HUDEP-2 (cell line): Measurements from ENCODE around the gene WWOX.

Experiments
- DNase-seq, 76 experiments: peaks; one replicate each; lab custom pipeline; 2025; ENCODE audit not compliant: unreplicated experiment in 76 of 76; lab: John Stamatoyannopoulos, UW

Gene WWOX

DNA sequence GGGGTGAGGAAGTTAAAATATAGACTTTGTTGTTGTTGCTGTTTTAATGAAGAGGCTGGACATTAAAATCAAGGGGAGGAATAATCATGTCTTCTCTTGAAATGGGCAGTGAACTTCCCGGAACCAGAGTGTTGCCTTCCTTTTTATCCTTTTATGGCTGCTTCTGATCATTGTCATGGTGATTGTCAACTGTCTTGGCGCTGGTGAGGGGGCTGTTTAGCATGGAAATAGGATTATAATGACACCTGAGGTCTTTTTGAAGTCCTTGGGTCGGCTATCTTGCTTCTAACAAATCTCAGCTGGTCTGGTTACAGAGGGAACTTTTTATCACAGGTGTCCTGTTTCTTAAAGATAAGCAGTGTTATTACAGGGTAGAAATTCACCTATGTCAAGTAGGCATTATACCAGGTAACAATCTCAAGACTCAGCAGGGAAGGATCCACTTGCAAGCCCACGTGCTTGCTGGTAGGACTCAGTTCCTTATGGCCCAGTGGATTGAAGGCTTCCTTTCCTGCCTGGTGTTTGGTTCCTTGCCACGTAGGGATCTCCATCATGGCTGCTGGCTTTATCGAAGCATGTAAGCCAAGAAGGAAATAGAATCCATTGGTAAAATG lies 349.3 kb downstream of the WWOX start:
- no peak for DNase-seq

DNA sequence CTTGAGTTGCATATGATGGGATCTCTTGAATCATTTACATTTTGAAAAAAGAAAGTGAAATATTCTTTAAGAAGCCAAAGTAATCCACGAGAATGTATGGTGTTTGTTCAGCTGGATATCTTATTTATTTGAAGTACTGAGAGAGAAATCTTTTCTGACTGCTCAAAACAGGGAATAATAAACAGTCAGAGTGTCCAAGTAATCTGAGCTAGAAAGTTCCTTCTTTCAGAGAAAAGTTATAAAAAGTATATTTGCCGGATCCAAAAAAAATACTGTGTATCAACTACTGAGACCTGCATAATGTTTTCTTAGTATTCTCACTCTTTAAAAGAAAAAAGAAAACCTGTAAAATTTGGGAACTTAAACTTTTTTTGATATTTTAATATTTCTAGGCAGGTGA lies 350.8 kb downstream of the WWOX start:
- DNase-seq, result no peak

DNA sequence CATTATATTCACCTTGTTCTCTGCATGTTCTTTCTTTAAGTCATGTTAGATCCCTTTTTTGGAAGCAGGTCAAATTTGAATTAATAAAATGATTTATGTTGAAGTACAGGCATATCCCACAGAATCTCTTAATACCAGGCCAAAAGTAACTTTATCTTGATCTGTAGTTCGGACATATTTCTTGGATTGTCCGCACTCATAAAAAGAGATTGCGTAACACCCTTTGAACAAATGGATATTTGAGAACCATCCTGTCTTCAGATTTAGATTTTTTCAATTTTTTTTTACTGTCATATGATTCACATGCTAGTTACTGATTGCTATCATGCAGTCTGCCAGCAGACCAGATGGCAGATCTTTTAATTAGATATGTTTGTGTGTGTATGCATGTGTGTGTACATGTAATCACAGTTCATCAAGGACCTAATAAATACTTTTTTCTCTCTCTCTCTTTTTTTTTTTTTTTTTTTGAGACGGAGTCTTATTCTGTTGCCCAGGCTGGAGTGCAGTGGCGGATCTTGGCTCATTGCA lies 352.6 kb downstream of the WWOX start:
- DNase-seq, result no peak

DNA sequence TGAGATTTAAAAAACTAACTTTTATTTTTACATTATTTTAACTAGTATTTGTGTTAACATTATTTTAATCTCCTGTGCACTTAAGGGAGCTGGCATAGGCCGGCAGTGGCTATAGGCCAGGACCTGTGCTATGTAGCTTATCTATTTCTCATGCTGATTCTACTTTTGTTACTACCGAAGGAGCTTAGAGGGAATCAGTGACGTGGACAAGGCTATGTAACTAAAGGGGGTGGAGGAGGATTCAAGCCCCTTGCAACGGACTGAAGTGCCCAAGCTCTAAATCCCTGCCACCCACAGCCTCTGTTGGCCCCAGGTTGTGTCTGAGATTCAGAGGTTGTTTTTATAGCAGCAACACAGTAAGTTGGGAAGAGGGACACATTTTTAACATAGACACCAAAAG lies 356.4 kb downstream of the WWOX start:
- no peak for DNase-seq

DNA sequence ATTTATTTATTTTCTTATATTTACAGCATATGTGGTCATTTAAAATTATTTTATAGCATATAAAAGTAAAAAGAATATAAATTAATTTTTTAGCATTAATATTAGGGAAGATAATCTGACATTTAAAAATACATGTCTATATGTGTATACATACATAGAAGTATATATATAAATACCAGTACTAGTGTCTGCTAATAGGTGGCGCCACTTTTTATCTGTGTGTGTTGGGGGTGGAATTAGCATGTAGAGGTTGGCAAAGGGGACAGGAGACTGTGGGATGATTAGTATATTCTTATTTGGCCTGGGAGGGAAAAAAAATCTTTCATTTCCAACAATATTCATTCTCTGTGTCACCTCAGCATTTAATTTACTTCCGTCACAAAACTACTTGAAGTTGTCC lies 359.1 kb downstream of the WWOX start:
- DNase-seq, result peak in 7 of 76 experiments; percentile 2 to 10 (median 5)

DNA sequence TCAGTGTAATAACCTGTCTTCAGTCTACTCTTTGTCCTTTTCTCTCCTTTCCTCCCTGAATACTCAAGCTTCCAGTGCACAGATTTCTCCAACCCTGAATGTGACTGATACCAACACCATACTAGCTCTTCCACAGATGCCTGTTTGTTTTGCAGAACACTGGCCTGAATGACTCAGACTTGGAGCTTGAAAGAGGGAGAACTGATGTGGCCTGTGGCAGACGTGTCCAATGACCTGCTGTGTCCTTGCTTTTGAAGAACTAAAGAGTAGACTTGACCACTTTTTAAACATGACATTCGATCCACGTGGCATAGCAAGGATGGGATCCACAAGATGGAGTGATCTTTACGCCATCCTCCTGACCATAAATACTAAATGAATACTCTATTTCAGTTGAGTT lies 361.0 kb downstream of the WWOX start:
- DNase-seq, result no peak

DNA sequence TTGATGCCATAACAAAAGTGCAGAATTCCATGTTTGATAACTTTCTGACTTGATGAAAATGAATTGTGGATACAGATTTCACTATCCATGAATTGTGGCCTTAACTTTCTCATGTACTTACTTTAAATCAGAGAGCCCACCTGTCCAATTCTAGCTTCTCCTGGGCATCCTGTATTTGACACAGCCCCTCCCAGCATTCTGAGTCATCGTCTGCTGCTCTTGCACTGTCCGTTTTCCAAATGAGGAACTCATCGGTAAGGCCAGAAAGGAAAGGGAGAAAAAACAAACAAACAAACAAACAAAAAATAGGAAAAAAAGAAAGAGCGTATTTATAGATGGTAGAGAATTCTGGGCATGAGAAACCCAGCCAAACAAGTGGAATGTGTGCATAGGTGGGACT lies 361.6 kb downstream of the WWOX start:
- no peak for DNase-seq

DNA sequence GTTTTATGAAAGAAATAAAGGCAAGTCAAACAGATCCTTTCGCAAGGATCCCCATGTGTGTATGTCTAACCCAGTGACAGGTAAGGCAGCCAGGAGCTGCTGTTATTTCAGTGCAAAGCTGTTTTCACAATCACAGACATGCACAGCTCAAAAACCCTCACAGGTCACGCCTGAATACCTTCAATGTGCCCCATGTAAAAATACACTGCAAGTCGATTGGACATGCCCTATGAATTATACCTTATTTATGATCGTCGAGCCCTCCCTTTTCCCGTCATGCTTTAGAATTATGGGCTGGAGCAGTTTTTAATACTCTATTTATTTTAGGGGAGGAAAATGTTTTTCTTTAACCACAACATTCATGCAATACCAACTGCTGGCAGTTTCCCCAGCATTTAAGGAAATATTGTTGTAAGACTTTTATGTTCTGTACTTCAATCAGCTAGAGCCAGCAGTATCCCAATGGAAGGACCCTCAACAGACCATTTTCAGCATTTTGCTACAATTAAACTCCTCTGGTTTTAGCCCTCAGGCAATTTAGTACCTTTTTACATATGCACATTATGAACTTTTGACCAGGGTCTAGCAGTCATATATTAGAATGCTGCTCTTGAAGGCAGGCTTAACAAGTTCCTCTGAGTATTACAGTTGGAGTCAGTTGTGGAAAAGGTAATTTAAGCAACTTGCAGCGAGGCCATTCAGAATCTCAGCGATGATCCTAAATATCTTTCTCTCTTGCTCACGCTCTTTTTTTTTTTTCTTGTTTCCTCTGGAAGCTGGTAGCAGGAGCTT lies 362.2 kb downstream of the WWOX start:
- no peak for DNase-seq

DNA sequence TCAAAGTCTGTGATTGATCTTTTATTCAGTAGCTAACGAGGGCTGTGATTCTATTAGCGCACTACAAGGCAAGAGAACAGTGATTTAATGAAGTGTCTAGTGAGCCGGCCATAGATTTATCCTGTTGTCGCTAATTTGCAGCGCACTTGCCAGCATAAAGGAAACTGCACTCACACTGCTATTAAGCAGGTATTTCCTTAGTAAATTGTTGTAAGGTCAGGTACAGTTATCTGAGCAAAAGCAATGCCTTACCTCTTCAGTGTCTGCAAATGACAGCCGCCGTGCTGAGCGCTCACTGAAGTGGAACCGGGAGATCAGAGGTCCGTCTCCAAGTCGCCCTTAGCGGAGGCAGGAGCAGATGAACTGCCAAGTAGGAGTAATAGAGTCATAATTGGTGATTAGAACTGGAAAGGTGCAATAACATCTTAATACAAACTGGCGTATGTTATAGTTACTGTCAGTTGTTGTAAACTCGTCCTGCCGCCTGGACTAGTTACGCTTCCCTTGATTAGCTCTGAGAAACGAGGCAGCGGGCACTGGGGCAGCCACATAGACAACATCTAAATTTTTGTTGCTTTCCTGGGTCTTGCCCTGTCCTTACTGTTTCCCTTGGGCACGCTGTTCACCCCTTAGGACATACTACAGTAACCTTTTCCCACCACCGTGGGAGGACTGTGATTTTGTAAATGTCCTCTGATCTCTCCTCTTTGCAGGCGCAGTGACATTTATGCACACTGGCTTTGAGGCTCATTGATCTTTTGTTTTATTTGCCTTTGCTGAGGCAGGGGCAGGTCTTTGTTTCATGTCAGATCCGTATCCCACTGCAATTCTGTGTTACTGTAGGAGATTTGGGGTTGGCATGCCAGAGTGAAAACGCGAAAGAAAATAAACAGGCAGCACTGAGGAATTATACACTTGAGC lies 363.1 kb downstream of the WWOX start:
- DNase-seq, result no peak

DNA sequence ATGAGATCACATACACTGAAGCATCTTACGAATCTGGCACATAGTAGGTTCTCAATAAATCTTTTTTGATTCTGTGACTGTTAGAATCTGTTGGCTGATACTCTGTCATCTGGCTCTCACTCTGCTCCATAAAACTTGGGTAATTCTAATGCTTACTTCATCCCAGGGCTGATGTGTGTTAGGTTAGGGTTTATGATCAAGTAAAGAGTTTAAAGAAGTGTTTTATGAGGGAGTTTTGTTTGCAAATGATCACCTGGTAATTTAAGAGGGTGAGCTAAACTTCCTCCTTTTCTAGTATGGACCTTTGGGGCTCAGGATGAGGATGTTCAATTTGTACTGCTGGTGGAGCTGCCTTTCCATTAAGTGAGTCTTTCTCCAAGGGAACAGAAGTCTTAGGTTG lies 364.1 kb downstream of the WWOX start:
- DNase-seq, result no peak

DNA sequence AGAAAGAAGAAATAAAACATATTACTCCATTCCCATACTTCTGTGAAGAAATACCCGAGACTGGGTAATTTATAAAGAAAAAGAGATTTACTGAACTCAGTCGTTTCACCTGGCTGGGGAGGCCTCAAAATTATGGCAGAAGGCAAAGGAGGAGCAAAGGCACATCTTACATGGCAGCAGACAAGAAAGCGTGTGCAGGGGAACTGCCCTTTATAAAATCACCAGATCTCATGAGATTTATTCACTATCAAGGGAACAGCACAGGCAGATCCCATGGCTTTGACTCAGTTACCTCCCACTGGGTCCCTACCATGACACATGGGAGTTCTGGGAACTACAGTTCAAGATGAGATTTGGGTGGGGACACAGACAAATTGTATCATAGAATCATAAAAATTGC lies 365.4 kb downstream of the WWOX start:
- no peak for DNase-seq

DNA sequence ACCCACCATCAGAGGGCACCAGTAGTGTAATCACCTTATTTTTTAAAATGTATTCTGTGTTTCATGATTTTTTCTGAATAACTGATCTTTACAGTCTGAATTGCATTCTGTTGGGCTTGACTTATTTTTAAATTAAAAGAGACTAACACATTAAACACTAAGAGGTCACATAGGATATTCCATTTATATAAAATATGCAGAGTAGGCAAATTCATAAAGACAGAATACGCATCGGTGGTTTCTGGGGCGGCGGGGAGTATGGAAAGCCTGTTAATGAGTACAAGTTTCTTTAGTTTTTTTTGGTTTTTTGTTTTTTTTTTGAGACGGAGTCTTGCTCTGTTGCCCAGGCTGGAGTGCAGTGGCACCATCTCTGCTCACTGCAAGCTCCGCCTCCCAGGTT lies 366.3 kb downstream of the WWOX start:
- DNase-seq, result no peak

DNA sequence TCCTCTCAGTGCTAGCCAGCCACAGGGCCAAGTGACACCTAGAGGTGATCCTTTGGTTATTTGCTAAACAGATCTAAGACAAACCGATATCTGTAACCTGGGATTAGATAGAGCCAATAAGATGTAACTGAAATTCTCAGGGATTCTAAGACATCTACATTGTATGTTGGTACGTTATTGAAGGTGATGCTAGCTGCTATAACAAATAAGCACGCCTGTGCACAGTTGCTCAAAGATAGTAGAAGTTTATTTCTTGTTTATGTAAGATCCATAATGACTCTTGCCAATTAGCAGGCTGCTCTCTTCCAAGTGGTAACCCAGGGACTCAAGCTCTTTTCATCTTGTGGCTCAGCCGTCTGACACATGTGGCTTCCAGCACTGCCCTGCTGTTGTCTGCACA lies 370.3 kb downstream of the WWOX start:
- no peak for DNase-seq

DNA sequence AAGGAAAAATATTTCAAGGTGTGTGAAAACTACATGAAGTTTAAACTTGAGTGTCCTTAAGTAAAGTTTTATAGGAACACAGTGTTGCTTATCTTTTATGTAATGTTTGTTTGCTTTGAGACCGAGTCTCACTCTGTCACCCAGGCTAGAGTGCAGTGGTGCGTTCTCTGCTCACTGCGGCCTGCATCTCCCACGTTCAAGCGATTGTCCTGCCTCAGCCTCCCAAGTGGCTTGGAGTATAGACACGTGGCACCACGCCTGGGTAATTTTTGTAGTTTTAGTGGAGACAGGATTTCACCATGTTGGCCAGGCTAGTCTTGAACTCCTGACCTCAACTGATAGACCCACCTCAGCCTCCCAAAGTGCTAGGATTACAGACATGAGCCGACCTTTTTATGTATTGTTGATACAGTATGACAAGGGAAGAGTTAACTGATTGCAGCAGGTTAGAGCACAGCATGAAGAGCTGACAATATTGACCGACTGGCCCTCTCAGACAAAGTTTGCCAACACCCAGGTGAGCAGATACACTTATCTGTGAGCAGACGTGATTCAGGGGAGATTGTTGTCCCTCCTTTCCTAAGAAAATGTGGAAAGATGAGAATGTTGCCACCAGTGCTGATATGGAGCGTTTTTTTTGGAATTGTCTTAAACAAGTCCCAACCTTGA lies 373.7 kb downstream of the WWOX start:
- no peak for DNase-seq

DNA sequence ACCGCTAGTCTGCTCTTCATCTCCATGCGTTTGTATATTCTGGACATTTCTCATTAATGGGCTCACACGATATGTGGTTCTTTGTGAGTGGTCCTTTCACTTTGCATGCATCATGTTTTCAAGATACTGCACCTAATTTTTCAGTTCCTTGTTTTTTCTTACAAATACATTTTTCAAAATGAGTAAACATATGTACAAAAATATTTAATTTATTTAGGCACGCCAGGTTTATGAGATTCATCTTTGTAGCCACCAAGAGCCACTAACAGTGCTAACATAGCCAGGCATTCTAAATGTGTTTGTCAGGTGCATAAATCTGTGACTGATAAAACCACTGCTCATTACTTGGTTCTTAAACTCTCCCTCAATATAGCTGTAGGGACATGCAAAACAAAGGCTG lies 375.3 kb downstream of the WWOX start:
- no peak for DNase-seq

DNA sequence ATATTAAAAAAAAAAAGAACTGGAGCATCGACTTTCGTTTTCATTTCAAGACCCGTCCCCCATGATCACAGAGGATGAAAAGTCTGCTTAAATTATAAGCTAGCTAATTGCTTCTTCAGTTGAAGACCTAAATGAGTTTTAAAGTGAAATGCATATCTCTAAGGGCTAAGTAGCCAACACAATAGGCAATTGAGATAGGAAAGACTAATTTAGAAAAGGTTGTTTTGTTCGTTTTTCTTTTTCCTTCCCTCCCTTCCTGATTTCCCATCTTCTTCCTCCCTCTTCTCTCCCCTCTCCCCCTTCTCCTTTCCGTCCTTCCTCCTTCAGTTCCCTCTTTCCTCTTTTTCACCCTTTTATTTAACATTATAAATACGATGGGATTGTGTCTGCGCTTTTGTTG lies 377.2 kb downstream of the WWOX start:
- no peak for DNase-seq

DNA sequence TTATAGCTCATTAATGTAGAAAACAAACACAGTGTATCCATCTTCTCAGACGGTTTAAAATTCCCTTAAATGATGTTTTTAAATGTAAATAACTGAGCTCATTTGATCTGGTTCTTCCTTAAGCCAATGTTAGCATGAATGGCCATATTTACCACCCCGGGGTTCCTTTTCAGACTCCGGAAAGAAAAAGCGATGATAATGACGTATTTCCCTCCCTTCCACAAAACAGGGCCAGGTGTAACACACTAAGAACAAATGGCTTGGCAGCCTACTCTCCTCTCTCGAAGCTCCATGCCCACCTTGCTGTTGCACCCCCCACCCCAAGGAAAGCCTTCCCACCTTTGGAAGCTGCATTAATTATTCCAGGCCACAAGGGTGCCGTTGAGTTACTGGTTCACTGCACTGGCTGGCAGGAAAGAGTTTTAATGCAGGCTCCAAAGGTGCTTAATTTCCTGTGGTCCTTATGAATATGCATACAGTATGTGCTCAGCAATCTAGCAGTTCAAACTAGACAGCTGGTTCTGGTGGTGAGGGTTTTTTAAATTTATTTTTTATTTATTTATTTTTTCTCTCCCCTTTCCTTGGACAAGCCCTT lies 378.9 kb downstream of the WWOX start:
- DNase-seq, result peak in 6 of 76 experiments; percentile 3 to 19 (median 4)

DNA sequence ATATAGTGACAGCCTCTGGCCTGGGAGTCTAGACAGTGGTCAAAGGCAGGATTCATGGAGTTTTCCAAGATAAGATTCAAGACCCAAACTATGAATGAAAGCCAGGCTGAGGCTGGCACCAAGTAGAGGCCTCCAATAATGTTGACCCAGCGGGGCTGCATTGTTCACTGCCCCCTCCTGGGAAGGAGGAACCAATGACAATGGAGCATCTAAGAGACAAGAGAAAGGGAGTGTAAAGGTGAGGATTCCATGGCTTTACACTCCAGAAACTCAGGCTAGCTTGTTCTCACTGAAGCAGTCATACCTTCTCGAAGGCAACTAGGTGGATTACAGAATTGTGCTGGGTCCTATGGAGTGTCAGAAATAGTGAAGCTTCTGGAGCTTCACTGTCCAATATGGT lies 380.3 kb downstream of the WWOX start:
- no peak for DNase-seq

DNA sequence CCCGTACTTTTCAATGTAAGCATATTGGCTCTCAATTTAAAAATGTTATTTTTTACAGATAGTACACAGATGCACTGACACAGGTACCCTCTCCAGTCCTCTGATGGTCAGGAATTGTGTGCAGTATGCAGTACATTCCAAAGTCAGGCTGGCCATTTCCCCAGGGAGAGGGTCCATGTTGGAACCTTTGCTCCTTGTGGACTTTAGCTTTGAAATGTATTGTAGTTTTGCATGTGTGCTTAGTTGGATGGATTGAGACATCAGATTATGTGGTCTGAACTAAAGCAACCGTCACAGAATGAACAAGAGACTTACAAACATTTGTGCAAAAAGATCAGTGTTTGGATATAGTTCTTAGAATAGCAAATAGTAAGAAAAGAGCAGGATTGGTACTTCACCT lies 381.1 kb downstream of the WWOX start:
- DNase-seq, result no peak
